ENCODE measurements around the gene STIM1.

- TF ChIP-seq, protein P1, sequence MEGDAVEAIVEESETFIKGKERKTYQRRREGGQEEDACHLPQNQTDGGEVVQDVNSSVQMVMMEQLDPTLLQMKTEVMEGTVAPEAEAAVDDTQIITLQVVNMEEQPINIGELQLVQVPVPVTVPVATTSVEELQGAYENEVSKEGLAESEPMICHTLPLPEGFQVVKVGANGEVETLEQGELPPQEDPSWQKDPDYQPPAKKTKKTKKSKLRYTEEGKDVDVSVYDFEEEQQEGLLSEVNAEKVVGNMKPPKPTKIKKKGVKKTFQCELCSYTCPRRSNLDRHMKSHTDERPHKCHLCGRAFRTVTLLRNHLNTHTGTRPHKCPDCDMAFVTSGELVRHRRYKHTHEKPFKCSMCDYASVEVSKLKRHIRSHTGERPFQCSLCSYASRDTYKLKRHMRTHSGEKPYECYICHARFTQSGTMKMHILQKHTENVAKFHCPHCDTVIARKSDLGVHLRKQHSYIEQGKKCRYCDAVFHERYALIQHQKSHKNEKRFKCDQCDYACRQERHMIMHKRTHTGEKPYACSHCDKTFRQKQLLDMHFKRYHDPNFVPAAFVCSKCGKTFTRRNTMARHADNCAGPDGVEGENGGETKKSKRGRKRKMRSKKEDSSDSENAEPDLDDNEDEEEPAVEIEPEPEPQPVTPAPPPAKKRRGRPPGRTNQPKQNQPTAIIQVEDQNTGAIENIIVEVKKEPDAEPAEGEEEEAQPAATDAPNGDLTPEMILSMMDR (conservative IDR thresholded peaks at IDR 0.05), result no peak
- TF ChIP-seq EZH2 (IDR thresholded peaks at IDR 0.05; ENCODE audit: low read depth), result no peak
These were observed 18.6 kb upstream of the STIM1 start for GRCh38 chr11:3836903-3837302.
